ENCODE results near the gene ZNF318.
A peak's percentile ranks its signal among the peaks of the same experiment; 100 is the strongest.
"Not testable (repeated sequence)": the region's sequence is repeated elsewhere in the genome, so short reads cannot be mapped to it uniquely, and the experiment has no call there.

The ZNF318 gene

DNA sequence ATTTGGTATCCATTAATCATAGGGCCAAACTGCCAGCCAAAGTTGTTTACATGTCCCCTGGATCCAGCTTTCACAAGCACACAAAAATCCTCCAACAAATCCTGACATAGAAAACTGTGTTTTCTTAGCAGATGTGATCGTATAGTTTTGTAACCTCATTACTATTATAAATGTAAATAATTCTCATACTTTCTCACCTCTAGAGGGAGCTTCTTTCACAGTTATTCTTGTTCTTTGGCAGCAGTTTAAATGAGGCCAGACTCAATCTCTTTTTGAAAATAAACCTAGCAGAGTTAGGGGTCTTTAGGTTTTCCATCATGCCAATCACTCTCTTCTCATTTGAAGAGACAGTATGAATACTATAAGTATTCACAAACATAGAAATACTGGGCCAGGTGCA, 17.0 kb upstream of the ZNF318 start:
- no peak for DNase-seq

DNA sequence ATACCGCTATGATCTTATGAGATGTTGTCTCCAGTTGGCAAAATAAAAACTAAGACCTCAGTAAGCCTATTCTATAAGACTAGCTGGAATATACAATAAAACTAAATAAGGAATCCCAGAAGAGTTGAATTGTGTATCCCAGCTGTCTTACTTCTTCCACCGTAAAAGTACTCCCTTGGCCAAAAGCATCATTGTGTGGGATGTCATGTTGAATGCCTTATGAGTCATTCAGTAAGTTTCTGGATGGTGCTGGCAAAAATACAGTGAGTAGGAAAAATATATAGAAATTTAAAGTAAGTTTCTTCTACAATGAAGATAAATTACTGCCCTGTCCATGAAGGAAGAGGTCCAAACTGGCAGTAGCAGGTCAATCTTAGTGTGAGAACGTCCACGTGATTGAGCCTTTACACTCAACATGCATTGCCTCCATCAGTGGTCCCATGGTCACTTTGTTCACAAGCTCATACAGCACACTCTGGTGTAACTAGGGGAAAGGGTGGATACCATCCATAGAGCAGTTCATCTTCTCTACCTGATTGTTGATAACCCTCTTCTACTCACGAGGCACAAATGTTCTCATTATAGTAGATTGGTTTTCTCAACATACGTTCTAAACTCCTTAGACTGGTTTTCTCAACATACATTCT, 13.7 kb upstream of the ZNF318 start:
- DNase-seq: no peak

- DNase-seq: not testable (repeated sequence)
Measured at GRCh38 chr6:43380858-43381257, 11.4 kb upstream of the ZNF318 start.

- DNase-seq: no peak
Measured at GRCh38 chr6:43378631-43379030, 9.2 kb upstream of the ZNF318 start.

DNA sequence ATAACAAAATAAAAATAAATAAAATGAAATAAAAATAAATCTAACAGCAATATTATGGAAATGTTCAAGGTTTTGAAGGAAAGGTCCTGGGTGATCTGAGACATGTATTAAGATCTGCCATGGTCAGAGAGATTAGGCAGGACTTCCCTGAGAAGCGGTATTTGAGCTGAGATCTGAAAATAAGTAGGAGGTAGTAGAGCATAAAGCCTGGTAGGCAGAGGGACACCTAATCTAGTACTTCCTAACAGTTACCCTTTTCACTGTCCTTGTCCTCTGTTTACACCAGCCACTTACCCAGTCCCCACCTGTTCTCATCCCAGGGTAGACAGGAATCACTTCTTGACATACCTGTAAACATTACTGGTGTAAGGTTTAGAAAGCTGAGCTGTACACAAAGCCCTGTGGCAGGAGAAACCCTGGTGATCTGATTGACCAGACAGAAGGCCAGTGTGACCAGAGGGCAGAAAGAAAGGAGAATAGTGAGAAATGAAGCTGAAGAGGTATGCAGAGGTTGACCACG, 8.3 kb upstream of the ZNF318 start:
- DNase-seq: no peak

DNA sequence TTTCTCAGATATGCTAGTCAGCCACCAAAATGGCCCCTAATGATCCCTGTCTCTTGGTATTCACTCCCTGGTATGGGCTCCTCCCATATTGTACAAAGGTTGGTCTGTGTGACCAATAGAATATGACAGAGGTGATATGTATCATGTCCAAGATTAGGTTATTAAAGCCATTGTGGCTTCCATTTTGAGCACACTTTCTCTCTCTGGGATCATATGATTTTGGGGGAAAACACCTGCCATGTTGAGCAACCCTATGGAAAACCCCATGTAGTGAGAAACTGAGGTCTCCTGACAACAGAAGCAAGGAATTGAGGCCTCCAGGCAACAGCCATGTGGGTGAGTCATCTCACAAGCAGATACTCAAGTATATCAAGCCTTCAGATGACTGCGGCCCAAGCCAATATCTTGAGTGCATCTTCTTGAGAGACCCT, 7.1 kb upstream of the ZNF318 start:
- no peak for DNase-seq

- DNase-seq: no peak
Measured at GRCh38 chr6:43375693-43376092, 6.2 kb upstream of the ZNF318 start.

- no peak for DNase-seq
Measured at GRCh38 chr6:43373252-43373875, 3.9 kb upstream of the ZNF318 start.

GRCh38 chr6:43370003-43370580, 645 bp upstream of the ZNF318 start:
- not testable (repeated sequence) for DNase-seq

- DNase-seq: peak; percentile 70
Measured at GRCh38 chr6:43368259-43369160, 937 bp downstream of the ZNF318 start.

GRCh38 chr6:43367245-43367984, 2.0 kb downstream of the ZNF318 start:
- no peak for DNase-seq

- no peak for DNase-seq
Measured at GRCh38 chr6:43361269-43361668, 8.2 kb downstream of the ZNF318 start.

- no peak for DNase-seq
Measured at GRCh38 chr6:43359831-43360230, 9.6 kb downstream of the ZNF318 start.

GRCh38 chr6:43359381-43359780, 10.1 kb downstream of the ZNF318 start:
- DNase-seq: no peak

GRCh38 chr6:43355862-43356590, 13.4 kb downstream of the ZNF318 start:
- peak; percentile 22 for DNase-seq

DNA sequence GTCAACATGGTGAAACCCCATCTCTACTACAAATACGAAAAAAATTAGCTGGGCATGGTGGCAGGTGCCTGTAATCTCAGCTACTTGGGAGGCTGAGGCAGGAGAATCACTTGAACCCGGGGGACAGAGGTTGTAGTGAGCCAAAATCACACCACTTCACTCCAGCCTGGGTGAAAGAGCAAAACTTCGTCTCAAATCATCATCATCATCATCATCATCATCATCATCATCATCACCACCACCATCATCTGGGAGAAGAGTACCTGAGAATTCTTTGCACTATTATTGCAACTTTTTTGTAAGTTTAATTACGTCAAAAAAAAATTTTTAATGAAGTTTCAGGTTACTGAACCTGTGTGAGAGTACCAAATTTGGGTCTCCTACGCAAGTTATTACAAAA, 17.5 kb downstream of the ZNF318 start:
- not testable (repeated sequence) for DNase-seq

DNA sequence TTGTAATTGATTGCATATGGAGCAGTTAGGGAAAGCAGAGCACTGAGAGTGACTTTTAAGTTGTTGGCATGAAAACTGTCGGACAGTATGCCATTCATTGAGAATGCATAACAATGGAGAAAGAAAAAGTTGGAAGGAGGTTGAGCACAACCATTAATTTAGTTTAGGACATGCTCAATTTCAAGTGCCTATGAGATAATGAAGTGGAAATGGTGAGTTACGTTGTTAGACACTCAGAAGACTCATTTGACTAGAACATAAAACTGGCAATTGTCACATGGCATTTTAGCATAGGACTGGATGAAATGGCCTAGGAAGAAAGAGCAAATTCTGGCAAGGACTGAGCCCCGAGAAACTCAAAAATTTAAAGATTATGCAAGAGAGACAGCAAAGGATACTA, 22.0 kb downstream of the ZNF318 start:
- no peak for DNase-seq

DNA sequence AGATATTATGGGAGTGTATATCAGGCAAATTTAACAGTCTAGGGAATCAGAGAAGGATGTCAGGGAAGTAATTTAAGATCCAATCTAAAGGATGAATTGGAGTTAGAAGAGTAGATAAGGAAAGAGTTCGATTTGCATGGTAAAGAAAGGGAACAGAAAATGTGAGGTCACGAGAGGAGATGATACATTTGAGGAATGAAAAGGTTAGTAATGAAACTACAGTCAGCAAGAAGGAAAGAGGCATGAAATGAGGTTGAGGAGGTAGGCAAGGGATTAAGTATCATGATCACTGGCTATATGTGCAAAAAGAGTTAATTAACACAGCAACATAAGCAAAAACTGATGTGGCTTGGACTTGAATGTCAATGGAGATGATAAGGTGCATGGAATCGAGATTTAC, 22.4 kb downstream of the ZNF318 start:
- DNase-seq: no peak

DNA sequence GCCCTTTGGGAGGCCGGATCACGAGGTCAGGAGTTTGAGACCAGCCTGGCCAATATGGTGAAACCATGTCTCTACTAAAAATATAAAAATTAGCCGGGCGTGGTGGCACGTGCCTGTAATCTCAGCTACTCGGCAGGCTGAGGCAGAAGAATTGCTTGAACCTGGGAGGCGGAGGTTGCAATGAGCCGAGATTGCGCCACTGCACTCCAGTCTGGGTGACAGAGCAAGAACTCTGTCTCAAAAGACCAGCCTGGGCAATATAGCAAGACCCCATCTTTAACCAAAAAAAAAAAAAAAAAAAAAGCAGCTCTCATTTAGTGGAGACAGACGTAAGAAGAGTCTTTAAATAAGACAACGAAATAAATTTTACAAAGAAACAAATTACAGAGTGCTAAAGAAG, 23.2 kb downstream of the ZNF318 start:
- not testable (repeated sequence) for DNase-seq

- no peak for DNase-seq
Measured at GRCh38 chr6:43339168-43339567, 30.3 kb downstream of the ZNF318 start.

GRCh38 chr6:43338243-43338642, 31.2 kb downstream of the ZNF318 start:
- no peak for DNase-seq

DNA sequence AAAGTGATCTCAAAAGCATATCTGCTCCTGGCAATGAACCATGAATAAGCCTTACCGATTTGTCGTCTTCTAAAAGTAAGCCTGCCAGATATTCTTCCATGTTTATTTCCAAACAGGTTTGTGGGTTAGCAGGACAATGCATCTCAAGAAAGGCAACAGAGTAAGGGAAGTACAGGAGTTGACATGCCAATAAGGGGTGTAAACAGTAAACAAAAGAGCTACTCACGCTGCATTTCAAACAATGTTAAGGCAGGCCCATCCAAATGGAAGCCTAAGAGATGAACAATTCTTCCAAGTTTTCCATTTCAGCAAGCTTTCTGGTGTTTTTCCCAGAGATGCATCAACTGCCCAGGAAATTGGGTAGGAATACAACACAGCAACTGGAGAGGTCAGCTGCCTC, 33.1 kb downstream of the ZNF318 start:
- no peak for DNase-seq
